ENCODE results near the gene CLEC6A. TPM values are rescaled to one million over a fixed set of nuclear protein-coding genes. Genes with fewer than 3 reads are reported as not detected.

Gene CLEC6A
- total RNA-seq, 8 experiments from 2014 or later, result 0.11 TPM; not detected in 7

GRCh38 chr12:8507596-8507995 is 51.8 kb downstream of the CLEC6A start:
- no peak for ATAC-seq (replicated peaks in 6 of 8)
- 21 to 100% (median 86%) methylated on average over 1 to 3 of the region's 3 CpGs; no CpG with 5 or more reads in 2 of the 10 experiments for WGBS, 10 experiments
- Histone ChIP-seq H3K4me3 (no peak overlapping the region), H3K4me1 (replicated peaks in 1 of 2) (no peaks in the 10 kb centered on the region), H3K27ac (no peak overlapping the region)
- in situ Hi-C loops (cut with MboI; ENCODE audit: low pct_unique_long_range_greater_than_20kb in 2 of 9, low sequenced_read_pairs in 9 of 9, unreplicated experiment in 9 of 9), result no loop called here

GRCh38 chr12:8508223-8508622 is 52.5 kb downstream of the CLEC6A start:
- no peak overlapping the region for H3K4me3 ChIP-seq
- peak in 1 of 8 experiments; percentile 50 for ATAC-seq (replicated peaks in 6 of 8)
- no peaks in the 10 kb centered on the region for H3K4me1 ChIP-seq (replicated peaks in 1 of 2)
- no peak overlapping the region for H3K27ac ChIP-seq
- in situ Hi-C loops (cut with MboI; ENCODE audit: low pct_unique_long_range_greater_than_20kb in 2 of 9, low sequenced_read_pairs in 9 of 9, unreplicated experiment in 9 of 9), result no loop called here
- WGBS, 10 experiments, result 0 to 75% (median 15%) methylated on average over 1 to 2 of the region's 3 CpGs; no CpG with 5 or more reads in 6 of the 10 experiments

- no peaks in the 10 kb centered on the region for H3K4me1 ChIP-seq (replicated peaks in 1 of 2)
- H3K4me3 ChIP-seq, result no peak overlapping the region
- no peak overlapping the region for H3K27ac ChIP-seq
- WGBS, 10 experiments, result 0 to 100% (median 34%) methylated on average over 1 to 5 of the region's 12 CpGs
- ATAC-seq (replicated peaks in 6 of 8), result no peak
- in situ Hi-C loops (cut with MboI; ENCODE audit: low pct_unique_long_range_greater_than_20kb in 2 of 9, low sequenced_read_pairs in 9 of 9, unreplicated experiment in 9 of 9), result no loop called here
These were observed 53.4 kb downstream of the CLEC6A start for GRCh38 chr12:8508910-8509841.

GRCh38 chr12:8513256-8513655 is 57.5 kb downstream of the CLEC6A start, which contains the start of gene CLEC4D:
TSS of gene CLEC4D (plus strand) at chr12:8513503. CDS start at chr12:8513733, 230 bp downstream.
- Histone ChIP-seq H3K4me3 (no peak within 1 kb of the TSS), H3K27ac (no peak within 1 kb of the TSS), H3K4me1 (replicated peaks in 1 of 2) (no peaks in the 10 kb centered on the region)
- 8 to 98% (median 88%) methylated on average over 1 to 4 of the region's 4 CpGs for WGBS, 10 experiments
- in situ Hi-C loops (cut with MboI; ENCODE audit: low pct_unique_long_range_greater_than_20kb in 2 of 9, low sequenced_read_pairs in 9 of 9, unreplicated experiment in 9 of 9), result no loop called here
- ATAC-seq (replicated peaks in 6 of 8), result no peak

DNA sequence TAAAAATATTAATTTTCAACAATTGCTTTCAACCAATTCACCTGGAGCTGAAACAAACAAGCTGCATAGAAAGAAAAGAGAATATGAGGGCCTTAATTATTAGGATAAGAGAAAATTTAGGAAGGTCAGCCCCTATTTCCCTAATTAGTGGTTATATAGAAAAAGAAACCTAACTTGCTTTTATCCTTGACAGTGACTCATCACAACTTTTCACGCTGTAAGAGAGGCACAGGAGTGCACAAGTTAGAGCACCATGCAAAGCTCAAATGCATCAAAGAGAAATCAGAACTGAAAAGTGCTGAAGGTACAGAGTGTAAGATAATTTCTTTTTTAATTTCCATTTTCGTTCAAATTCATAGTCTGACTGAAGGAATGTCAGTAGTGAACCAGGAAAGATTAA is 62.2 kb downstream of the CLEC6A start:
- H3K4me1 ChIP-seq (replicated peaks in 1 of 2), result no peaks in the 10 kb centered on the region
- no peak for ATAC-seq (replicated peaks in 6 of 8)
- in situ Hi-C loops (cut with MboI; ENCODE audit: low pct_unique_long_range_greater_than_20kb in 2 of 9, low sequenced_read_pairs in 9 of 9, unreplicated experiment in 9 of 9), result no loop called here
- WGBS, 10 experiments, result 7 to 100% (median 72%) methylated on average over 1 to 2 of the region's 2 CpGs
- H3K27ac ChIP-seq, result no peak overlapping the region
- H3K4me3 ChIP-seq, result no peak overlapping the region

- Histone ChIP-seq H3K4me3 (no peak overlapping the region), H3K4me1 (replicated peaks in 1 of 2) (no peaks in the 10 kb centered on the region), H3K27ac (no peak overlapping the region)
- 24 to 93% (median 69%) methylated on average over 1 to 4 of the region's 4 CpGs; no CpG with 5 or more reads in 2 of the 10 experiments for WGBS, 10 experiments
- ATAC-seq (replicated peaks in 6 of 8), result no peak
- in situ Hi-C loops (cut with MboI; ENCODE audit: low pct_unique_long_range_greater_than_20kb in 2 of 9, low sequenced_read_pairs in 9 of 9, unreplicated experiment in 9 of 9), result no loop called here
These were observed 63.4 kb downstream of the CLEC6A start for GRCh38 chr12:8519171-8519570.

DNA sequence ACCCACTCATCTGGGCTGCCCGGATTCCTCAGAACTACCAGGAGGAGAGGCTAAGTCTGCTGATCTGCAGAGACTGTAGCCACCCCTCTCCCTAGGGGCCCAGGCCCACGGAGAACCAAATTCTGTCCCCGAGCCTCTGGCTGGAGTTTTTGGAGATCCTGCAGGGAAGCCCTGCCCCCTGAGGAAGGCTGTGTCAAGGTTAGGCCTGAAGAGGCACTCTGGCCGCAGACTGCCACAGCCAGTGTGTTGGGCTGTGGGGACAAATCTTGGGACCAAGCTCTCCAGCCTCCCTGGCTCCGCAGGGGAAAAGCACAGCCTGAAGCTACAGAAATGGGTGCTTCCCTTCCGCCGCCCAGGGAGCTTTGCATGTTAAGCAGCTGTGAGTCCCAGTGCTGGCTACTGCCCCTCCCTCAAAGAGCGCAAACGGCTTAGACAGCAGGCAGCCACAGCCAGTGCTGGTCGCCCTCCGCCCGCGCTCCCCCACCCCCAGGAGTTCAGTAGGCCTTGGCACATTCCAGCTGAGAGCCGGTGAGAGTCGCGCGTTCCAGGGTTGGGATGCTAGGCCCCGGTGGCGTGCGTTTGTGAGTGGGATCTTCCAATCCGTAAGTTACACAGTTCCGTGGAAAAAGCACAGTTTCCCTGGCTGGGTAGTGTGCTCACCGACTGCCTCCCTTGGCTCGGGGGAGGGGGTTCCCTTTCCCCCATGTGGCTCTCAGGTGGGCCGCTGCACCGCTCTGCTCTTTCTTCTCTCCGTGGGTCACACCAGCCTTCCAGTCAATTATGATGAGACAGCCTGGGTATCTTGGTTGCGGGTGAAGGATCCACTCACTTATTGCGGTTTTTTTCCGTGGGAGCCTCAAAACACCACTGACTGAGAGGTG is 71.7 kb downstream of the CLEC6A start:
- in situ Hi-C loops (cut with MboI; ENCODE audit: low pct_unique_long_range_greater_than_20kb in 2 of 9, low sequenced_read_pairs in 9 of 9, unreplicated experiment in 9 of 9), result loop anchor here in 1 of 9 experiments (25.0 kb wide), 1 partner anchor 510 kb away; no protein-coding TSS in a partner anchor
- ATAC-seq (replicated peaks in 6 of 8), result peak in 2 of 8 experiments; percentile 52 to 80
- Histone ChIP-seq H3K4me1 (replicated peaks in 1 of 2) (no peaks in the 10 kb centered on the region), H3K27ac (no peak overlapping the region), H3K4me3 (no peak overlapping the region)
- WGBS, 10 experiments, result 46 to 100% (median 67%) methylated on average over 1 to 12 of the region's 30 CpGs; no CpG with 5 or more reads in 3 of the 10 experiments

Other genes starting within 250 kb of the CLEC6A start
- under 1 TPM; 0.31 to 0.93 (median 0.61) TPM for gene FAM90A1, start 228.3 kb upstream of the CLEC6A start, total RNA-seq
- under 1 TPM in 2 of 8 experiments, not detected in 6; 0.11 to 0.38 TPM for gene CLEC4D, start 57.5 kb downstream of the CLEC6A start, total RNA-seq
- gene CLEC4E, start 84.9 kb downstream of the CLEC6A start, total RNA-seq, result under 1 TPM in 6 of 8 experiments, not detected in 2; 0.09 to 0.90 (median 0.38) TPM
- gene AICDA, start 156.9 kb downstream of the CLEC6A start, total RNA-seq, result under 1 TPM in 2 of 8 experiments, not detected in 6; 0.52 TPM
- gene MFAP5, start 206.9 kb downstream of the CLEC6A start, total RNA-seq, result 1 to 10 TPM in 1 of 8 experiments, under 1 TPM in 4, not detected in 3; 0.66 to 1.9 (median 0.81) TPM
- gene RIMKLB, start 242.0 kb downstream of the CLEC6A start, total RNA-seq, result 100 to 1,000 TPM in 3 of 8 experiments, 10 to 100 TPM in 5; 19.3 to 109 (median 71.1) TPM

Data from motor neuron (in vitro differentiated cells).